Middle frontal gyrus (tissue), 1 donor: Measurements from ENCODE around the gene PBX3.
"Not testable (repeated sequence)": the region's sequence is repeated elsewhere in the genome, so short reads cannot be mapped to it uniquely, and the experiment has no call there.

Experiments used
- DNase-seq: peaks from one replicate; pipeline ENCODE4 v3.0.0-alpha.2; 2015; ENCODE audit warnings: low spot score; ENCODE audit errors: extremely low spot score

PBX3 gene

GRCh38 chr9:125776789-125777188, 29.6 kb downstream of the PBX3 start:
- DNase-seq = not testable (repeated sequence)

DNA sequence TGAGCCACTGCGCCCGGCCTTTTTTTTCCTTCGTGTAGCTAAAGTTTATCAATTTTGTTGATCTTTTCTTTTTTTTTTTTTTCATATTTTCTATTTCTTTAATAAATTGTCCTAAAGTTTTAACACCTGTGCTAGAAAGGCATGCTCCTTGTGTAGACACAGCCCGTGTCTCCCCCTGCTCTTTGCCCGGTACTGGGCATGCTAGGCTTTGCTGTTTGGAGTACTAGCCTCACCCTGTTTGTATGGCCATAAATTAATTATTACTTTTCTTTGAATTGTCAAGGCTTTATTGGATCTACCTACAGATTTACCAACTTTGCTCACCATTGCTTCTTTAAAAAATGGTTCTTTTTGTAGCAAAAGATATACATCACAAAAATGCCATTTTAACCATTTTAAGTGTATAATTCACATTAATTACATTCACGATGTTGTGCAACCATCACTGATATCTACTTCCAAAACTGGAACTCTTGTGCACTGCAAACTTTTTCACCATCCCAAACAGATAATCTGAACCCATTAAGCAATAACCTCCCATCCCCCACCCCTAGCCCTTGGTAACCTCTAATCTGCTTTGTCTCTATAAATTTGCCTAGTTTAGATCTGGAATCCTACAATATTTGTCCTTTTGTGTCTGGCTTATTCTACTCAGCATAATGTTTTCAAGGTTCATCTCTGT, 31.5 kb downstream of the PBX3 start:
- not testable (repeated sequence) for DNase-seq

DNA sequence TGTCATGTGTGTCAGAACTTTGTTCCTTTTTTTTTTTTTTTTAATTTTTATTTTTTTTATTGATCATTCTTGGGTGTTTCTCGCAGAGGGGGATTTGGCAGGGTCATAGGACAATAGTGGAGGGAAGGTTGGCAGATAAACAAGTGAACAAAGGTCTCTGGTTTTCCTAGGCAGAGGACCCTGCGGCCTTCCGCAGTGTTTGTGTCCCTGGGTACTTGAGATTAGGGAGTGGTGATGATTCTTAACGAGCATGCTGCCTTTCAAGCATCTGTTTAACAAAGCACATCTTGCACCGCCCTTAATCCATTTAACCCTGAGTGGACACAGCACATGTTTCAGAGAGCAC, 32.0 kb downstream of the PBX3 start:
- not testable (repeated sequence) for DNase-seq

GRCh38 chr9:125782718-125783117, 35.5 kb downstream of the PBX3 start:
- DNase-seq = no peak

GRCh38 chr9:125784286-125785049, 37.3 kb downstream of the PBX3 start:
- DNase-seq = no peak

- DNase-seq = no peak
These were observed 38.1 kb downstream of the PBX3 start for GRCh38 chr9:125785248-125785751.

DNA sequence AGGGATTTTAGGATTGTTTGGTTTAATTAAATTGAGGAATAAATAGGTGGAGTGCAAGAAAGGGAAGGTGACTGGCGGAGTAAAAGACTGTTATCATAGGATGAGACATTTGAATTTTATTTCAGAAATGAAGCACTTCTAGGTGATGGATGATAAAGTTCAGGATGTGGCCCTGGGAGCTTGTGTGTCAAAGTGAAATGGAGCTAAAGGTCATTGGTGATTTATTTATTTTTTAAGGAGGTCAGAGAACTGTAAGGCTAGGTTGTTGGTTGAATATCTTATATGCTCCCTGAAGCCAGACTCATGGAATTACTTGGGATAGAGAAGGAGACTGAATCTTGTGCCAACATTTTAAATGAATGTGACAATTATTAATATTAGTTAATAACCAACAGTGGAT, 40.5 kb downstream of the PBX3 start:
- no peak for DNase-seq

DNA sequence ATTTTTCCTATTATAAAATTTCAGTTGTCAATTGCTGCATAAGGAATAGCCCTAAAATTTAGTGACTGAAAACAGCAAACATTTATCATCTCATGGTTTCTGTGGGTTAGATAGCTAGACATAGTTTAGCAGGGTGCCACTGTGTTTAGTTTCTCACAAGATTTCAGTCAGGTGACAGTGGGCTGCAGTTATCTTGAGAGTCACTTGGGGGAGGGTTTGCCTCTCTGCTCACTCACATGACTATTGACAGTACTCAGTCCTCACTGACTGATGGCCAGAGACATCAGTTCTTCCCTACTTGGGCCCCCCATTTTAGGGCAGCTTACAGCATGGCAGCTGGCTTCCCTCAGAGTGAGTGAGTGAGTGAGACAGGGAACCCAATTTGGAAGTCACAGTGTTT, 42.0 kb downstream of the PBX3 start:
- DNase-seq = no peak

DNA sequence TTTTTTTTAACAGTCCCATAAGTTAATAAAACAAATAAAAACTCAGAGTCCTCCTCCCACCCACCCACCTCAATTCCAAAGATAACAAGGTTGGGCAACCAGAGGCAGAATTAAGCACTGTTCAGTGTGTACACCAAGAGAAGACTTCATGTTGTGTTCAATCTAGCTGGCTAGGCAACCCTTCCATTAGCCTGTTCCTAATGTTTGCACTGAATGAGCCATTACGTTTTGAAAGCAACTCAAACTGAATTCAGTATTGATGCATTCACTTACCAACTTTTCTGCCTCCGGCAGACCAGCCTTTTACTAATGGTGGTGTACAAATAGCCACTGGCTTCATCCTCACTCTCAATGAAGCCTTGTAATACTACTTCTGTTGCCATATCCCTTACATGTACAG, 47.5 kb downstream of the PBX3 start:
- no peak for DNase-seq

- no peak for DNase-seq
These were observed 48.9 kb downstream of the PBX3 start for GRCh38 chr9:125795970-125796596.

DNA sequence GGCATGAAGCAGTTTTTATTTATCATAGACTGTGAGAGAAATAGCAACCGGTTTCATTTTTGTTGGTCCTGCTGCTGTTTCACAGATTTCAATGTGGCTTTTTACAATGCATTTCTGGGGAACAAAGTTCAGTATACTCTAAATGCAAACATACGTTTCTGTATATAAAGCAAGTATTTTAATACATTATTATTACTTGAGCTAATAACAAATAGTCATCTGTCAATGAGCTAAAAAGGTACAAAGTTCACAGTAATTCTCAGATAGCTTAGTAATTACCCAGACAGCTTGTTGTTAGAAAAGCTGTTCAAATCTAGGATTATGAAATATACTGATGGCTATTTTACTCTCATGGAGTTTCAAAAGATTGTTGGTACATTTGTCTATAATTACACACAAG, 50.8 kb downstream of the PBX3 start:
- DNase-seq = no peak

- no peak for DNase-seq
These were observed 56.4 kb downstream of the PBX3 start for GRCh38 chr9:125803526-125803925.

DNA sequence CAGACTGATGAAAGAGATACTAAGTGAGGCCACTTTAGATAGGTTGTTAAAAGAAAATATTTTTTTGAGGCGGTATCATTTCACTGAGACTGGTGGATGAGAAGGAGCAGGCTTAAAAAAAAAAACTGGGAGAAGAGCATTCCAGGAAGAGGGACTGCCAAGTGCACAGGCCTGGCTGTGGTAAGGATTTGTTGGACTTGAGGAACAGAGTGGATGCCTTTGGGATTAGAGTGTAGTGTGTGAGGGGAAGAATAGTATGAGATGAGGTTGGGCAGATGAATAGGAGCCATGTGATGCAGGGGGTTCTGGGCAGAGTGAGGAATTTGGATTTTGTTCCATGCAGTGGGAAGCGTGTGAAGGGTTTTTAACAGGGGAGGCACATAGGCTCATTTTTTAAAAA, 57.9 kb downstream of the PBX3 start:
- DNase-seq = no peak

GRCh38 chr9:125805586-125805985, 58.4 kb downstream of the PBX3 start:
- no peak for DNase-seq

GRCh38 chr9:125807079-125807478, 59.9 kb downstream of the PBX3 start:
- DNase-seq = no peak

- no peak for DNase-seq
These were observed 63.0 kb downstream of the PBX3 start for GRCh38 chr9:125810161-125810560.

DNA sequence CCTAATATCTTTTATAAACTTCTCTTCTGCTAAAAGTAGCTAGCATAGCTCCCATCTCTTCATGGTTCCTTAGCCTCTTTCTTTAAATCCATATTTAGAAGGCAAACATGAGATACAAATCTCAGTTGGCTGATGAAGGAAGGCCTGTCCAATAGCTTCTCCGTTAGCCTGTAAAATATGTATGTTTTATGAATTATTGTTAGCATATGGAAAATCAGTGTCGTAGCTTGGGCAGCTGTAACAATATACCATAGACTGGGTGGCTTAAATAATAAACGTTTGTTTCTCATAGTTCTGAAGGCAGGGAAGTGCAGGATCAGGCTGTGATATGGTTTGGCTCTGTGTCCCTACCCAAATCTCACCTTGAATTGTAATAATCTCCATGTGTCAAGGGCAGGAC, 63.8 kb downstream of the PBX3 start:
- DNase-seq = no peak

- DNase-seq = no peak
These were observed 65.2 kb downstream of the PBX3 start for GRCh38 chr9:125812403-125812802.

DNA sequence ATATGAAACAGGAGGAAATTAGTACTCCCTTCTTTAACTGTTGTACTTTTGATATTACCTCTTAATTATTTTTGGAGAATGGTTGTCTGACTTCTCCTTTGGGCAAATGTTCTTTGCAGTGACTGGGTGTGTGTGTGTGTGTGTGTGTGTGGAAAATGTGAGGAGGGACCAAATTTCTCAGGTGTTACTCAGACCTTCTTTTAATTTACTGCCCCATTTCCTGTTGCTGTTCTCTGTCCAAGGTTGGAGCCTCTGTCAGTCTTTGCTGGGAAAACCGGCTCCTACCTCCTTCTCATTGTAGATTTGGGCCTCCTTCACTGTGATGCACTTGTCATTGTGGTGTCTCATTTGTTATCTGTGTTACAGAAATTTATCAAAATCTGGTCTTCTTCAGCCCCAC, 68.4 kb downstream of the PBX3 start:
- DNase-seq = no peak

DNA sequence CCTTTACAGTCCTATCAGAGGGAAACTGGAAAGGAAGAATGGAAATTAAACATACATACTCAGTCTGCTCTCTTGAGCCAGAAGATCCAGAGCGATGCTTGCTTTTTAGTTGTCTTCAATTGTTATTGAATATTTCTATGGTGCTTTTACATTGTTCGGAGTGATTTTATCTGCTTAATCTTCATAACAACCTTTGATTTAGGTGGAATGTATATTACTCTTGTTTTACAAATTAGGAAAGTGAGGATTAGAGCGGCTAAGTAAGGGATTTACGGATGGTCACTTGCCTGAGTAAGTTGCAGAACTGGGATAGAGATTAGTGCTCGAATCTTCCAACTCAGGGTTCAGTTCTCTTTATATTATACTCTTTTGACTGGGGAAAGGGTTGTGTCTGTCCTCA, 69.1 kb downstream of the PBX3 start:
- DNase-seq = no peak

GRCh38 chr9:125820100-125820804, 73.1 kb downstream of the PBX3 start:
- DNase-seq = no peak

DNA sequence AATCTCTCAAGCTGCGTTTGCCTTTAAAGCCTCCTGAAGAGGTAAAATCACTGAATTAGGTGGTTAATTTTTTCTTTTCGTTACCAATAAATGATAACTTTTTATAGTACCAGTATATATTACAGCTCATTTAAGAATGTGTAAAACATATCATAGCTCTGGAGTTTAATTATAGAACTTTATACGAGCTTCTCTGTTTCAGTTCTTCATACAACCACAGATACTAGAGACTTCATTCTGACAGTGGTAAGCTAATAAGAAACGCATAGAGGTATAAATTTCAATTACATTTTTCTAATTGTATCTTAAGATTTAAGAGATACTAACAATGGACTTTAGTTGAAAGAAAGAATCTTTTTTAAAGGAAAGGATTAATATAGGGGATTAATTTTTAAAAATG, 73.9 kb downstream of the PBX3 start:
- no peak for DNase-seq
